Heart left ventricle (tissue), 16 donors: ENCODE measurements around the gene KCNAB1. TPM values are rescaled to one million over a fixed set of nuclear protein-coding genes. Genes with fewer than 3 reads are reported as not detected.

Experiments used
- ATAC-seq, 4 donors: fragments of 200-7000 bp; cut with Tn5 transposase; one replicate each; pipeline ENCODE4 v1.9.1; 2020 to 2022; ENCODE audit warnings: moderate library complexity in 4 of 4, mild to moderate bottlenecking in 3 of 4, moderate number of reproducible peaks in 1 of 4
- DNase-seq, 5 donors: peaks; one replicate each; pipeline ENCODE4 v3.0.0-alpha.2; 2020
- H3K27ac ChIP-seq, 12 donors: fragments of 200-600 bp; sonication (generic) in 4 of 12; one replicate each; pipeline versions ENCODE4 v1.5.0 to v1.8.0; 2016 to 2022; ENCODE audit warnings: mild to moderate bottlenecking in 2 of 12
- H3K27me3 ChIP-seq, 9 donors: fragments of 200-600 bp; sonication (generic) in 2 of 9; one replicate each; pipeline versions ENCODE4 v1.5.1 to v1.8.0; 2016 to 2022; ENCODE audit warnings: mild to moderate bottlenecking in 3 of 9
- H3K36me3 ChIP-seq, 9 donors: fragments of 200-600 bp; sonication (generic) in 2 of 9; one replicate each; pipeline versions ENCODE4 v1.5.0 to v1.8.0; 2018 to 2022; ENCODE audit warnings: mild to moderate bottlenecking in 2 of 9
- H3K4me1 ChIP-seq, 12 donors: fragments of 200-600 bp; sonication (generic) in 4 of 12; one replicate each; pipeline versions ENCODE4 v1.5.0 to v1.8.0; 2016 to 2022; ENCODE audit warnings: mild to moderate bottlenecking in 3 of 12
- H3K4me3 ChIP-seq, 12 donors: fragments of 200-600 bp; sonication (generic) in 4 of 12; one replicate each; pipeline versions ENCODE4 v1.5.0 to v1.8.0; 2017 to 2022; ENCODE audit warnings: mild to moderate bottlenecking in 9 of 12, moderate library complexity in 4 of 12
- H3K9me3 ChIP-seq, 12 donors: fragments of 200-600 bp; sonication (generic) in 4 of 12; one replicate each; pipeline versions ENCODE4 v1.5.0 to v1.8.0; 2016 to 2022; ENCODE audit warnings: mild to moderate bottlenecking in 1 of 12
- POLR2A ChIP-seq, 2 donors: fragments of 450-650 bp; IDR thresholded peaks; one replicate each; pipeline ENCODE4 v1.6.1; 2017; ENCODE audit warnings: antibody characterized with exemption in 2 of 2, mild to moderate bottlenecking in 2 of 2, moderate library complexity in 2 of 2
- WGBS, 4 donors: extraction: QIAGEN DNeasy Blood & Tissue Kit in 2 of 4; methylation state at CpG; one replicate each; pipeline versions ENCODE4 v1.1.5 to v1.1.7; 2013 to 2018; 5-methylcytosine and 5-hydroxymethylcytosine counted together
- intact Hi-C, 10 donors: fragments of 100-400 bp; cut with DNase I; formaldehyde crosslinking; loops; one replicate each; pipeline versions ENCODE4 v1.11.1 to v1.14.2; 2022
- polyA plus RNA-seq, 2 donors: library from polyadenylated mRNA; stranded (reverse); fragments of 200-250 nt; gene quantifications; one replicate each; pipeline ENCODE4 v1.2.3, GENCODE V29; 2013
- total RNA-seq, 9 donors: library from RNA; depleted of rRNA in 2 of 9; stranded (reverse); fragments of >200 nt in 2 of 9; fragmentation: NEBNext Ultra II Directional in 3 of 9; extraction: Animal tissue kit (Norgen Biotek cat#: 25700) in 3 of 9; gene quantifications; one replicate each; pipeline versions ENCODE4 v1.1.0 to v1.2.4, GENCODE V29; 2016 to 2023
- TF ChIP-seq, protein P1 (sequence below), 12 donors: fragments of 200-600 bp; sonication (generic) in 4 of 12; IDR thresholded peaks; one replicate each; pipeline versions ENCODE4 v1.5.0 to v1.8.0; 2018 to 2022; ENCODE audit warnings: antibody characterized with exemption in 12 of 12, mild to moderate bottlenecking in 5 of 12
- donor health status: ischemic (EF 13 %, LVEDD 7.1; RV severe dilation, severe dysfunction).
- donor health status: healthy with polysubstance abuse.
- donor health status: DM: no; HTN: yes; CAD: no.
- donor health status: DM: no; HTN: no; CAD: no.
- donor health status: ischemic (EF 25% LVEDD 6.9; RV normal size, moderate dysfunction).
- donor health status: ischemic (EF 25% LVEDD 5.7; RV mildly dilated, moderate dysfunction).
- donor health status: healthy.
- donor health status: DM: yes; HTN: yes; CAD: no.
- donor health status: ischemic (EF 35%, LVEDD 5.7; RV mildly dilated, moderate dysfunction).
- donor health status: nonischemic (EF 11% LVEDD 7.7; RV severe dilation, severe dysfunction).
- donor health status: DM: yes; HTN: yes; CAD: no.
- donor health status: PGD.
- donor health status: ischemic (EF 29% LVEDD 5.4; RV normal size, mild dysfunction).
- donor health status: nonischemic (EF 23%, LVEDD 6.1; RV moderate dilation, normal function).

KCNAB1 gene
- total and polyA plus RNA-seq, 11 donors = 1.1 to 3.5 (median 2.3) TPM

DNA sequence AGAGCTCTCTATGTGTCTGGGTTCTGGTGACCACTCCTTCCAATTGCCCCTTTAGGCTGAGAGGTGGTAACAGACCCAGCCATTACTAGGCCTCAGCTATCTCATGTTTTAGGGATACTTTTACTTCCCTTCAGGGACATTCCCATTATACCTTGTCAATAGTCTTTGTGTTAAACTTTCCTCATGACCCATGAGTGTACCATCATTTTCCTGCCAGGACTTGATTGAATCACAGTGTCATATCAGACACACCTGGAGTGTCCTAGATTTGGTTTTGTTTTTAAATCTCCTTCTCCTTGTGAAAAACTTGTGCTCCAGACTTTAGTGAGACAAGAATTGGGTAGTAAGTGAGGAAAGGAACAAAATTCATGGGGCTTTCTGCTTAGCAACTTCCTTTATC, 136.6 kb downstream of the KCNAB1 start:
- no peaks in the 10 kb centered on the region for H3K36me3 ChIP-seq
- H3K4me1 ChIP-seq = no peaks in the 10 kb centered on the region
- H3K27ac ChIP-seq = no peak overlapping the region
- no peaks in the 10 kb centered on the region for H3K27me3 ChIP-seq
- DNase-seq (no peak), ATAC-seq (no peak)
- no peaks in the 10 kb centered on the region for H3K9me3 ChIP-seq
- intact Hi-C loops = no loop called here
- H3K4me3 ChIP-seq = no peak overlapping the region
- TF ChIP-seq POLR2A (IDR thresholded peaks at IDR 0.05) = no peak
- TF ChIP-seq, protein P1, sequence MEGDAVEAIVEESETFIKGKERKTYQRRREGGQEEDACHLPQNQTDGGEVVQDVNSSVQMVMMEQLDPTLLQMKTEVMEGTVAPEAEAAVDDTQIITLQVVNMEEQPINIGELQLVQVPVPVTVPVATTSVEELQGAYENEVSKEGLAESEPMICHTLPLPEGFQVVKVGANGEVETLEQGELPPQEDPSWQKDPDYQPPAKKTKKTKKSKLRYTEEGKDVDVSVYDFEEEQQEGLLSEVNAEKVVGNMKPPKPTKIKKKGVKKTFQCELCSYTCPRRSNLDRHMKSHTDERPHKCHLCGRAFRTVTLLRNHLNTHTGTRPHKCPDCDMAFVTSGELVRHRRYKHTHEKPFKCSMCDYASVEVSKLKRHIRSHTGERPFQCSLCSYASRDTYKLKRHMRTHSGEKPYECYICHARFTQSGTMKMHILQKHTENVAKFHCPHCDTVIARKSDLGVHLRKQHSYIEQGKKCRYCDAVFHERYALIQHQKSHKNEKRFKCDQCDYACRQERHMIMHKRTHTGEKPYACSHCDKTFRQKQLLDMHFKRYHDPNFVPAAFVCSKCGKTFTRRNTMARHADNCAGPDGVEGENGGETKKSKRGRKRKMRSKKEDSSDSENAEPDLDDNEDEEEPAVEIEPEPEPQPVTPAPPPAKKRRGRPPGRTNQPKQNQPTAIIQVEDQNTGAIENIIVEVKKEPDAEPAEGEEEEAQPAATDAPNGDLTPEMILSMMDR (IDR thresholded peaks at IDR 0.05) = no peak

DNA sequence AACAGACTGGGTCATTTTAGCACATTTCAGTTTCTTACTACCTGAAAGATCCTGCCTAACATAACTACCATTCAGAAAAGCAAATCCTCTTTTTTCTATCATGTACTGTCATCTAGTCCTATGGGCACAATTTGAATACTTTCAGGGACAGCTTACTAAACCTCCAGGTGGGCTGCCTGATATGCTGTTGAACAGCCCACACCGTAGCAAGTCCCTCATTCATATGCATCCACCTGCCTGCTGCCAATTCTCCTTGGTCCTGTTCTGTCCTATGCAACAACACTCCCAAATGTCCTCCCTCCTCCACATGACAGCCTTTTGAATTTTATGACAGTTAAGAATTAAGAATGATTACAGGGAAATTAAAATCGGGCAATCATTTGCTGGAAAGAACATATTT, 137.9 kb downstream of the KCNAB1 start:
- no peaks in the 10 kb centered on the region for H3K36me3 ChIP-seq
- H3K27ac ChIP-seq = no peak overlapping the region
- H3K27me3 ChIP-seq = no peaks in the 10 kb centered on the region
- DNase-seq (no peak), ATAC-seq (no peak)
- no peak for TF ChIP-seq POLR2A (IDR thresholded peaks at IDR 0.05)
- TF ChIP-seq, protein P1 (IDR thresholded peaks at IDR 0.05) = no peak
- no peak overlapping the region for H3K4me3 ChIP-seq
- intact Hi-C loops = no loop called here
- 83 to 87% (median 85%) methylated on average over 2 of the region's 2 CpGs for WGBS, 4 donors
- no peaks in the 10 kb centered on the region for H3K4me1 ChIP-seq
- no peaks in the 10 kb centered on the region for H3K9me3 ChIP-seq

DNA sequence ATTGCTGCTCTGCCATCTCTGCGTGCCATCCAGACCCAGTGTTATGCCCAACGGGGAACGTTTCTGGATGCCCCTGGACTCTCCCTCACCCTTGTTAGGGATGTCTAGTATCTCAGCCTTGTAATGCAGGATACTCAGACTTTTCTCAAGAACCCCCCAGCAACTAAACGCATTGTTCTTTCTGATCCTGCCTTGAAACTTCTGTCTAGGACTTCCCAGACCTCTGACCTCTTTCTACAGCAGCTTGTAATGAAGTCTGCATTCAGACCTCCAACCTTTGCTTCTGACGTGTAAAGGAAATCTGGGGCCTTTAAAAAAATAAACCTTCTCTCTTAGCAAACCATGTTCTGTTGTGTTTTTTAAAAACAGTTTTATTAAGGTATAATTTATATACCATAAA, 139.5 kb downstream of the KCNAB1 start:
- Histone ChIP-seq H3K27me3 (no peaks in the 10 kb centered on the region), H3K27ac (no peak overlapping the region), H3K4me1 (no peaks in the 10 kb centered on the region), H3K36me3 (no peaks in the 10 kb centered on the region), H3K9me3 (no peaks in the 10 kb centered on the region), H3K4me3 (no peak overlapping the region)
- DNase-seq (no peak), ATAC-seq (no peak)
- intact Hi-C loops = no loop called here
- TF ChIP-seq POLR2A (IDR thresholded peaks at IDR 0.05) = no peak
- TF ChIP-seq, protein P1 (IDR thresholded peaks at IDR 0.05) = no peak
- 67 to 77% (median 68%) methylated on average over 5 of the region's 5 CpGs for WGBS, 4 donors

DNA sequence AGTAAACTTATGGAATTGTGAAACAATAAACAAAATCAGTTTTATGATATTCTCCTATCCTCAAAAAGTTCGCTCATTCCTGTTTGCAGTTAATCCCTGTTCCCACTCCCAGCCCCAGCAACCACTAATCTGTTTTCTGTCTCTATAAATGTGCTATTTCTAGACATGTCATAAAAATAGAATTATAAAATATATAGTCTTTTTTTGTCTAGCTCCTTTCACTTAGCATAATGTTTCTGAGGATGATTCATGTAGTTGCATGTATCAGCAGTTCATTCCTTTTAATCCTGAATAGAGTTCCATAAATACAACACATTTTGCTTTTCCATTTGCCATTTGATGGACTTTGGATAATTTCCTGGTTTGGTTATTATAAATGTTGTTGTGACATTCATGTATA, 140.0 kb downstream of the KCNAB1 start:
- Histone ChIP-seq H3K27me3 (no peaks in the 10 kb centered on the region), H3K27ac (no peak overlapping the region), H3K4me1 (no peaks in the 10 kb centered on the region), H3K36me3 (no peaks in the 10 kb centered on the region), H3K4me3 (no peak overlapping the region), H3K9me3 (no peaks in the 10 kb centered on the region)
- 83 to 88% (median 86%) methylated on average over 1 of the region's 1 CpG for WGBS, 4 donors
- TF ChIP-seq POLR2A (IDR thresholded peaks at IDR 0.05) = no peak
- TF ChIP-seq, protein P1 (IDR thresholded peaks at IDR 0.05) = no peak
- DNase-seq (no peak), ATAC-seq (no peak)
- intact Hi-C loops = no loop called here
